ENCODE measurements around the gene SOD3. TPM values are rescaled to one million over a fixed set of nuclear protein-coding genes. Genes with fewer than 3 reads are reported as not detected.

SOD3 gene, protein sequence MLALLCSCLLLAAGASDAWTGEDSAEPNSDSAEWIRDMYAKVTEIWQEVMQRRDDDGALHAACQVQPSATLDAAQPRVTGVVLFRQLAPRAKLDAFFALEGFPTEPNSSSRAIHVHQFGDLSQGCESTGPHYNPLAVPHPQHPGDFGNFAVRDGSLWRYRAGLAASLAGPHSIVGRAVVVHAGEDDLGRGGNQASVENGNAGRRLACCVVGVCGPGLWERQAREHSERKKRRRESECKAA
- polyA plus RNA-seq (2013): 0.22 TPM

- 87% methylated on average over 11 of the region's 21 CpGs for WGBS (ENCODE audit: insufficient coverage)
- no peak for DNase-seq
- Histone ChIP-seq H3K9me3 (ENCODE audit: control extremely low read depth in 1 of 5, control insufficient read depth in 4 of 5, insufficient read depth in 2 of 5, low read depth in 1 of 5, low read length in 4 of 5) (no peaks in the 10 kb centered on the region), H3K27ac (ENCODE audit: insufficient read depth in 1 of 2, low read depth in 1 of 2, low read length in 2 of 2, poor library complexity in 1 of 2, severe bottlenecking in 2 of 2) (no peak within 1 kb of the TSS), H3K27me3 (replicated peaks in 2 of 5; ENCODE audit: control insufficient read depth in 4 of 5, insufficient read depth in 5 of 5, low read length in 4 of 5) (peaks cover 0 to 51% (median 30%) of the 10 kb centered on the region in 5 experiments), H3K36me3 (ENCODE audit: control insufficient read depth in 4 of 4, insufficient read depth in 4 of 4, low read length in 3 of 4) (no peaks in the 10 kb centered on the region), H3K4me3 (ENCODE audit: control insufficient read depth in 1 of 7, extremely low read depth in 1 of 7, insufficient read depth in 4 of 7, low read depth in 2 of 7, low read length in 6 of 7) (no peak within 1 kb of the TSS), H3K4me1 (ENCODE audit: control extremely low read depth in 1 of 4, control insufficient read depth in 4 of 4, insufficient read depth in 4 of 4, low read length in 3 of 4) (peaks cover 5 to 13% (median 6%) of the 10 kb centered on the region in 4 experiments)
- POLR2A ChIA-PET: no interaction called here
- CTCF ChIA-PET: no interaction called here
Measured at GRCh38 chr4:24794916-24795665, at the start of gene SOD3. SOD3 (plus strand) TSS chr4:24795573; CDS start chr4:24799522, 3,949 bp downstream.

- ChIA-PET POLR2A (no interaction called here), CTCF (no interaction called here)
- no peak for DNase-seq
- no peaks in the 10 kb centered on the region for H3K36me3 ChIP-seq (ENCODE audit: control insufficient read depth in 4 of 4, insufficient read depth in 4 of 4, low read length in 3 of 4)
- no peak overlapping the region for H3K4me3 ChIP-seq (ENCODE audit: control insufficient read depth in 1 of 7, extremely low read depth in 1 of 7, insufficient read depth in 4 of 7, low read depth in 2 of 7, low read length in 6 of 7)
- WGBS (ENCODE audit: insufficient coverage): 100% methylated on average over 2 of the region's 4 CpGs
- no peaks in the 10 kb centered on the region for H3K27me3 ChIP-seq (replicated peaks in 2 of 5; ENCODE audit: control insufficient read depth in 4 of 5, insufficient read depth in 5 of 5, low read length in 4 of 5)
- H3K9me3 ChIP-seq (ENCODE audit: control extremely low read depth in 1 of 5, control insufficient read depth in 4 of 5, insufficient read depth in 2 of 5, low read depth in 1 of 5, low read length in 4 of 5): peaks cover 0 to 2% (median 0%) of the 10 kb centered on the region in 5 experiments
- no peak overlapping the region for H3K27ac ChIP-seq (ENCODE audit: insufficient read depth in 1 of 2, low read depth in 1 of 2, low read length in 2 of 2, poor library complexity in 1 of 2, severe bottlenecking in 2 of 2)
- H3K4me1 ChIP-seq (ENCODE audit: control extremely low read depth in 1 of 4, control insufficient read depth in 4 of 4, insufficient read depth in 4 of 4, low read length in 3 of 4): no peaks in the 10 kb centered on the region
Measured at GRCh38 chr4:24747234-24747975, 48.0 kb upstream of the SOD3 start.

DNA sequence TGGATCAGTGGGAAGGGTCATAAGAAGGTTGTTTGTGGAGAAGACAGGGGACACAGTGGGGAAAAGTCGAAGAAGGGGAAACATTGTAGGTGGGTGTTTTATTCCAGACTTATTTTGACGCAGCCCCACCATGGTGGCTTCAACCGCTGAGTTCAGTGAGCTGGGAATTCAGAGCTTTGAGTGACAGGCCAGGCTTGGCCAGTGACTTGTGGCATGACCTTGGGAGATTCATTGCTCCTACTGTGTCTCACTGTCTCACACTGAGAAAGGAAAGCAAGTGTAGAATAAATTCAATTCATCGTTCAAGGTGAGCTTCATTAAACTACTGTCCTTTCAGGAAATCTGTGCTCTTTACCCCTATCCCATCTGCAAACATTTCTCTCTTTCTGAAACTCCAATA lies 47.4 kb upstream of the SOD3 start:
- peaks cover 0 to 2% (median 0%) of the 10 kb centered on the region in 5 experiments for H3K9me3 ChIP-seq (ENCODE audit: control extremely low read depth in 1 of 5, control insufficient read depth in 4 of 5, insufficient read depth in 2 of 5, low read depth in 1 of 5, low read length in 4 of 5)
- H3K4me3 ChIP-seq (ENCODE audit: control insufficient read depth in 1 of 7, extremely low read depth in 1 of 7, insufficient read depth in 4 of 7, low read depth in 2 of 7, low read length in 6 of 7): no peak overlapping the region
- no peaks in the 10 kb centered on the region for H3K4me1 ChIP-seq (ENCODE audit: control extremely low read depth in 1 of 4, control insufficient read depth in 4 of 4, insufficient read depth in 4 of 4, low read length in 3 of 4)
- 83% methylated on average over 1 of the region's 4 CpGs for WGBS (ENCODE audit: insufficient coverage)
- DNase-seq: no peak
- H3K27ac ChIP-seq (ENCODE audit: insufficient read depth in 1 of 2, low read depth in 1 of 2, low read length in 2 of 2, poor library complexity in 1 of 2, severe bottlenecking in 2 of 2): no peak overlapping the region
- no peaks in the 10 kb centered on the region for H3K27me3 ChIP-seq (replicated peaks in 2 of 5; ENCODE audit: control insufficient read depth in 4 of 5, insufficient read depth in 5 of 5, low read length in 4 of 5)
- no peaks in the 10 kb centered on the region for H3K36me3 ChIP-seq (ENCODE audit: control insufficient read depth in 4 of 4, insufficient read depth in 4 of 4, low read length in 3 of 4)
- CTCF ChIA-PET: no interaction called here
- POLR2A ChIA-PET: no interaction called here

DNA sequence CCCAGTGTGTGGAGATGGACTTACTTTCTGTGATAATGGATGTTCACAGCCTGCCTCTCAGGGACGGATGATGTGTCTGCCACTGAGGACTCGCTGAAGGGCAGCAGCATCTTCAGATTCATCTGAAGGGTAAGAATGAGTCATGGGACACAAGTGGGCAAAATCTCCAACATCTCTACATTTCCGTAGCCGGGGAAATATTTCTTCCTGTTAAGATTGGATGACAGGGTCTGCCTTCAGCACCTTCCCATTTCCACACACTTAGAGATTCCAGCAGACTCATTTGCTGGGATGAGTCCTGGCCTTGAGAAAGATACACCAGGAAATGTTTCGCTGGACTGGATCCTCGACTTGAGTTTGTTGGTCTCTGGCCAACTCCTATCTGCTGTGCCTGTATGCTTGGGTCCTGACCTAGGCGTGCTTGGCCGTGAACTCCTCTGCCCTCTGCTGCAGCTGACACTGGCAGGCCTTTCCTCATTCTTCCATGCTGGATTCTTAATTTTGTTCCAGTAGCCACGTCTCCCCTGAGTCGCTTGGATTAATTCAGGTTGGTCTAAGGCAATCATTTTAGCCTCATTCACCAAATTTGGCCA lies 46.5 kb upstream of the SOD3 start:
- POLR2A ChIA-PET: no interaction called here
- WGBS (ENCODE audit: insufficient coverage): 90% methylated on average over 9 of the region's 10 CpGs
- CTCF ChIA-PET: interaction anchor here (0.6 kb wide), 1 partner anchor 13 kb away, joined by 3 read pairs; no protein-coding TSS in a partner anchor
- peaks cover 0 to 3% (median 0%) of the 10 kb centered on the region in 5 experiments for H3K9me3 ChIP-seq (ENCODE audit: control extremely low read depth in 1 of 5, control insufficient read depth in 4 of 5, insufficient read depth in 2 of 5, low read depth in 1 of 5, low read length in 4 of 5)
- no peak overlapping the region for H3K27ac ChIP-seq (ENCODE audit: insufficient read depth in 1 of 2, low read depth in 1 of 2, low read length in 2 of 2, poor library complexity in 1 of 2, severe bottlenecking in 2 of 2)
- H3K27me3 ChIP-seq (replicated peaks in 2 of 5; ENCODE audit: control insufficient read depth in 4 of 5, insufficient read depth in 5 of 5, low read length in 4 of 5): no peaks in the 10 kb centered on the region
- H3K4me1 ChIP-seq (ENCODE audit: control extremely low read depth in 1 of 4, control insufficient read depth in 4 of 4, insufficient read depth in 4 of 4, low read length in 3 of 4): no peaks in the 10 kb centered on the region
- H3K36me3 ChIP-seq (ENCODE audit: control insufficient read depth in 4 of 4, insufficient read depth in 4 of 4, low read length in 3 of 4): no peaks in the 10 kb centered on the region
- no peak overlapping the region for H3K4me3 ChIP-seq (ENCODE audit: control insufficient read depth in 1 of 7, extremely low read depth in 1 of 7, insufficient read depth in 4 of 7, low read depth in 2 of 7, low read length in 6 of 7)
- no peak for DNase-seq

GRCh38 chr4:24750106-24750505 lies 45.3 kb upstream of the SOD3 start:
- Histone ChIP-seq H3K27ac (ENCODE audit: insufficient read depth in 1 of 2, low read depth in 1 of 2, low read length in 2 of 2, poor library complexity in 1 of 2, severe bottlenecking in 2 of 2) (no peak overlapping the region), H3K4me1 (ENCODE audit: control extremely low read depth in 1 of 4, control insufficient read depth in 4 of 4, insufficient read depth in 4 of 4, low read length in 3 of 4) (no peaks in the 10 kb centered on the region), H3K36me3 (ENCODE audit: control insufficient read depth in 4 of 4, insufficient read depth in 4 of 4, low read length in 3 of 4) (no peaks in the 10 kb centered on the region), H3K4me3 (ENCODE audit: control insufficient read depth in 1 of 7, extremely low read depth in 1 of 7, insufficient read depth in 4 of 7, low read depth in 2 of 7, low read length in 6 of 7) (no peak overlapping the region), H3K9me3 (ENCODE audit: control extremely low read depth in 1 of 5, control insufficient read depth in 4 of 5, insufficient read depth in 2 of 5, low read depth in 1 of 5, low read length in 4 of 5) (peaks cover 0 to 3% (median 0%) of the 10 kb centered on the region in 5 experiments), H3K27me3 (replicated peaks in 2 of 5; ENCODE audit: control insufficient read depth in 4 of 5, insufficient read depth in 5 of 5, low read length in 4 of 5) (peaks cover 0 to 2% (median 0%) of the 10 kb centered on the region in 5 experiments)
- DNase-seq: no peak
- POLR2A ChIA-PET: no interaction called here
- CTCF ChIA-PET: no interaction called here
- WGBS (ENCODE audit: insufficient coverage): 100% methylated on average over 3 of the region's 3 CpGs

DNA sequence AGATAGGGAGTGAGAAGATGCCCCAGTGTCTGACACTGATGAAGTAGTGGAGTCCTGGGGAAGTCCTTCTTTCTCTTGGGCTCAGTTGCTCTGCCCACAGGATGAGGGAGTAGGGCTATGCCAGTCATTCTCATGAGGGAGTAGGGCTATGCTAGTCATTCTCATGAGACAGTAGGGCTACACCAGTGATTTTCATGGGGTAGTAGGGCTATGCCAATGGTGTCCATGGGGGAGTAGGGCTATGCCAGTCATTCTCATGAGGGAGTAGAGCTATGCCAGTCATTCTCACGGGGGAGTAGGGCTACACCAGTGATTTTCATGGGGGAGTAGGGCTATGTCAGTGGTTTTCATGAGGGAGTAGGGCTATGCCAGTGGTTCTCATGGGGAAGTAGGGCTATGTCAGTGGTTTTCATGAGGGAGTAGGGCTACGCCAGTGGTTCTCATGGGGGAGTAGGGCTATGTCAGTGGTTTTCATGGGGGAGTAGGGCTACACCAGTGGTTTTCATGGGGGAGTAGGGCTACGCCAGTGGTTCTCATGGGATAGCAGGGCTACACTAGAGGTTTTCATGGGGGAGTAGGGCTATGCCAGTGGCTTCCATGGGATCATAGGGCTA lies 43.3 kb upstream of the SOD3 start:
- H3K27me3 ChIP-seq (replicated peaks in 2 of 5; ENCODE audit: control insufficient read depth in 4 of 5, insufficient read depth in 5 of 5, low read length in 4 of 5): peaks cover 0 to 2% (median 0%) of the 10 kb centered on the region in 5 experiments
- no peak overlapping the region for H3K4me3 ChIP-seq (ENCODE audit: control insufficient read depth in 1 of 7, extremely low read depth in 1 of 7, insufficient read depth in 4 of 7, low read depth in 2 of 7, low read length in 6 of 7)
- no peak for DNase-seq
- no peaks in the 10 kb centered on the region for H3K4me1 ChIP-seq (ENCODE audit: control extremely low read depth in 1 of 4, control insufficient read depth in 4 of 4, insufficient read depth in 4 of 4, low read length in 3 of 4)
- H3K36me3 ChIP-seq (ENCODE audit: control insufficient read depth in 4 of 4, insufficient read depth in 4 of 4, low read length in 3 of 4): no peaks in the 10 kb centered on the region
- ChIA-PET CTCF (no interaction called here), POLR2A (no interaction called here)
- peaks cover 0 to 11% (median 3%) of the 10 kb centered on the region in 5 experiments for H3K9me3 ChIP-seq (ENCODE audit: control extremely low read depth in 1 of 5, control insufficient read depth in 4 of 5, insufficient read depth in 2 of 5, low read depth in 1 of 5, low read length in 4 of 5)
- no peak overlapping the region for H3K27ac ChIP-seq (ENCODE audit: insufficient read depth in 1 of 2, low read depth in 1 of 2, low read length in 2 of 2, poor library complexity in 1 of 2, severe bottlenecking in 2 of 2)
- 100% methylated on average over 3 of the region's 3 CpGs for WGBS (ENCODE audit: insufficient coverage)

All from common myeloid progenitor, CD34-positive (primary cell).